RKO (cell line): ENCODE measurements around the gene PASD1.
"Not testable (repeated sequence)": the region's sequence is repeated elsewhere in the genome, so short reads cannot be mapped to it uniquely, and the experiment has no call there.

Experiments used
- DNase-seq: peaks from one replicate; pipeline ENCODE4 v3.0.0-alpha.2; 2016; ENCODE audit warnings: low spot score

PASD1 gene

DNA sequence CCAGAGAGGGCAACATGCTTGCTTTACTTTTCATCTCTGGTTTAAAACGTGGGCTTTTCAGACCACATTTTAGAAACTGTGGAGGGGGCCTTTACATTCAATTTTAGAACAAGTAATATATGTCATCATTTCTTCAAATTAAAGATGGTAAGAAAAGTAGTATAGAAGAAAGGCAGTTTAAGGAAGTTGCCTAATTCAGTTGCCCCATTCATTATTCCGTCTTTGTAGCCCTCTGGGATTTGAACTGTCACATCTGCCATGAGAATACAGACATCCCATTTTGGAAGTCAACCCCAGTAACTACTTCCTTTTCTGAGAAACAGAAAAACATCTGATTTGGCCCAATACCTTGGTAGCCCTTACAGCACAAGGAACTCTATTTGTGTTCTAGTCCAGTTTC, 61.2 kb downstream of the PASD1 start:
- DNase-seq: no peak

DNA sequence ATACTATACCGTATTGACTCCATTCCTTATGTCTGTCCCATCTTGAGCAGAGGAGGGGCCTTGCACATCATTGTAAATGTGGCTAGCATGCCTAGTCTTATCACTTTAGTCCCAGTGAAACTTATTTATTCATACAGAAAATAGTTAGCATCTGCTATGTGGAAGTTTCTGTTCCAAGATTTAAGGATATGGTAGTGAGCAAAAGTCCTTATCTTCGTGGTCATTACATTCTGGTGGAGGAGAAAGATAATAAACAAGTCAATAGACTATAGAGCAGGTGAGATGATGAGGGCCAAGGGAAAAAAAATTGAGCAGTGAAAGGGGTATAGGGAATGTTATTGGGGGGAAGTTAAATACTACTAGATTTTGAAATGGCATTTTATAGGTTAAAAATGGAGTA, 68.3 kb downstream of the PASD1 start:
- no peak for DNase-seq

DNA sequence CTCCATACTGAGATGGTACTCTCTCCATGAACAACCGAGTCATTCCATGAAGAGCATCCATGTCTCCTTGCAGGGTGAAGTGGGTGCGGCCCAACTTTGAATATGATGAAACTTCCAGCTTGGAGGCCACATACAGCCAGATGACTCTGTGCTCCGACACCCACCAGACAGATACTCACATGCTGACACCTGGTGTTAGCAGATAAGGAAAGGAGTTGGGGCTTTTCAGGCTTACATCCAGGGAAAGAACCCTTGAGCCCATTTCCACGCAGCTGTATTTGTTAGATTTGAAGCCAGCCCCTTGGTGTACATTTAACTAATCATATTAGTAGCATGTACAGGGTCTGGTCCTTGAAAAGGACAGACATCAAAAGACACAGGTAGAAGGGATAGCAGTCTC, 69.7 kb downstream of the PASD1 start:
- DNase-seq: no peak

DNA sequence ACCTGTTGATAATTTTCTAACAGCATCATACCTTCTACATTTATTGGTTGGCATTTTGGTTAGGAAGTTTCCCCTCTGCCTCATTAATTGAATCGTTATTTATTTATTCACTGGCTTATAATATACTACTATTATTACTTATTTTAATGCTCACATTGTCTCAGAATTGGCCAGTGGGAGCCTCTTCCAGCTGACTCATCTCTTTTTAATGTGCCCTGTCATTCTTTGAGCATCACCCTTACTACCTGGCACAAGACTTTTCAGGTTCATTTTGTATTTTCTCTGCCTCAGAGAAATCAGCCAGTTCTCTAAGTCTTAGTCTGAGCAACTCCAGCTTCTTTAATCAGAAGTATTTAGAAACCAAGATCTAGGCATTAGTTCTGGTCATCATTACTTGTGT, 71.5 kb downstream of the PASD1 start:
- no peak for DNase-seq

DNA sequence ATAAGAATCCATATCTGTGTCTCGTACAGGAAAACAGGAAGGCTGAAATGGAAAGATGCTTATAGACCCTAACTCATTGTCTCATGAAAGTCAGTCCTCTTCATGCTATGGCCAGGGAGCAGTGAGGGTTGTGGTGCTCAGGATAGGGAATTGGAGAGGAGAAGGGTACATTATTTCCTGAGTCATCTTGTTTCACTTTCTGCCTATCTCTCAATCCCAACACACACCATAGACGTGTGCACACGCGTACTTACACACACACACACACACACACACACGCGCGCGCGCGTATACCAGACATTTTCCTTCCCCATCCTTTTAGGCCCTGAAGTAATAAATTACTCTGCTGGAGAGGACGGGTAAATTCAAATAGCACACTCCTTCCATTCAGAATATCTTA, 78.1 kb downstream of the PASD1 start:
- DNase-seq: no peak

DNA sequence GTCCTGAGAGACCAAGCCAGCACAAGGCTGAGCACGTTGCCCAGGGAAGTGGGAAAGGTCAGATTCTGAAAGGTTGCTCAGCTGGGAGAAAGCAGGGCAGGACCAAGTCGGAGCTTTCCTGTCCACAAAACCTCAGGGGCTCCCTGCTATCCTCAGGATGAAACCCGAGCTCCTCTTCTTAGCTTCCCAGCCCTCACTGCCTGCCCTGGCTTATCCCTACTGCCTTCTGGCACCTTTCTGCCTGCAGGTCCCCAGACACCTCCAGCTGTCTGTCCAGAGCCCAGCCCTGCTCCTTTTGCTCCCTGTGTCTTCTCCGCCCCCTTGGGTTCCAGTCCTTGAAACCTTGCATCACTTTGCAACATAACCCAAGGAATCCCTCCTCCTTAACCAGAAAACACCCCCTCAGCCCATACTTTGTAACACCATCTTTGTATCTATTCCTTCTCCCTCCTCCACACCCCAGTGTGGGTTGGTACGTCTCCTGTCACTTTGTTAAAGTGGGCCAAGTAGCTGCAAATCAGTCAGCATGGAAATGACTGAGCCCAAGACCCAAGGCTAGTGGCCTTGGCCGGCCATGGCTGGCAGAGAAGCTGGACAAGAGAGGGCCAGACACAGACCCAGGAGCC, 111.8 kb downstream of the PASD1 start:
- no peak for DNase-seq

DNA sequence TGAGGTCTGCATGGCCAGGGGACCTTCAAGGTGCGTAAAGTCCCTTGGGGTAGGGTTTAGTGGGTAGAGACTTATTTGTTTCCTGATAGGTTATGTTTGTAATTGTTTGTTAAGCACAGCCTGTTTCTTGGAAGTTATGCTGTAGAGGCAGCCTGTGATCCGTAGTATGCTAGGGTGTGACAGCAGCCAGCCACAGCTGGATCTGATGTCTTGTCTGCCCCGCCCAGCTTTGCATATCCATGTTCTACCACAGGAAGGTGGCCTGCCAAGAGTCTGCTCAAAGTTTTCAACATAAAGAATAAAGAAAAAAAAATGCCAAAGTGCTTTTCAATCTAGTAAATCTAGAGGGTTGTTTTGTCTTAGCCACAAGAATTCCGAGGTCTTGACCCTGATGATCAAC, 112.7 kb downstream of the PASD1 start:
- no peak for DNase-seq

DNA sequence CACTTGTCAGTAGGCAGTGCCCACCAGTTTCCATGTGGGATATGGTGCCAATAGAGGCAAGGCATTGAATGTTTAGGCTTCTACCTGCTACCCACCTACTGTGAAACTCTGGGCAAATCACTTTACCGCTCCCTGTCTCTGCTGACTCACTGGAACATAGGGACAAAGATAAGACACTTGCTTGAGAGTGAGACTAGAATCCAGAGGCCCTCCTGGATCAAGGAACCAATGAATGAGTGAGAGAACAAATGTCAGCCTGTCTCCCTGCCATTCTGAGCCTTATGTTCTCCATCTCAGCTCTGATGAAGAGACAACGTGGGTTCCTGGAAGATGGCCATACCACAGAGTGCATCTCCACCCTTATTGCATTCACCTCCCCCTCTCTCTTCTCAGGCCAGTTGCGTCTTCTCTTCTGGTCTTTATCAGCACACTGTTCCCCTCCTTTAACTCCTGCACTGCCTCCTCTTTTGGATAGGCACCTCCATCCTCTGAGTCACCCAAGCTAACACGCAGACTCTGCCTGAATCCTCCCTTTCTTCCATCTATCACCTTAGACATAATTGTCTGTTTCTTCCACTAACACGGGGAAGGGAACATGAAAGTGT, 116.4 kb downstream of the PASD1 start:
- no peak for DNase-seq

DNA sequence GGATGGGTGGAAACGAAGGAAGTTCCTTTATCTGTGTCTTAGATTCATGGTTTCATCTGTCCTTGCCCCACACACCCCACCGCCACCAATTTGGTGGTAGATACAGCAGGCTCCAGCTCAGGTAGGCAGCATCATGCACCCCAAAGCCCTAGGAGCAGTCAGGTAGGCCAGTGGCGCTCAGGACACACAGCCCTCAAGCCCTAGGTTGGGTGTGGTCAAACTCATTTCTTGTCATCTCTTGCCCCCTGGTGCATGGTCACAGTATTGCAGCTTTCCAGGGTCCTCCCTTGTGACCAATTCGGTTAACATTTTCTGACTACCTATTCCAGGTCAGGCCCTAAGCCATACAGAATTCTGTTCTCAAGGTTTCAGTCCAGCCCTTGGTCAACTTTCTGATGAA, 117.3 kb downstream of the PASD1 start:
- peak; percentile 46 for DNase-seq

DNA sequence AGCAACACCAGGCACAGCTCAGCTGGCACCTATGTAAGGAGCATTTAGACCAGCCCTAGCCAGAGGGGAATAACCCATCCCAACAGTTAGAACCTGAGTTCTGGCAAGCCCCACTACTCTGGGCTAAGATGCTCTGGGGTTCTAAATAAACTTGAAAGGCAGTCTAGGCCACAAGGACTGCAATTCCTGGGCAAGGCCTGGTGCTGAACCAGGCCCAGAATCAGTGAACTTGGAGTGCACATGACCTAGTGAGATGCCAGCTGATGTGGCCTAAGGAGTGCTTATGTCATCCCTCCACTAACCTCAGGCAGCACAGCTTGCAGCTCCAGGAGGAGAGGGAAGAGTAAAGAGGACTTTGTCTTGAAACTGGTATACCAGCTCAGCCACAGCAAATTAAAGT, 124.2 kb downstream of the PASD1 start:
- no peak for DNase-seq

DNA sequence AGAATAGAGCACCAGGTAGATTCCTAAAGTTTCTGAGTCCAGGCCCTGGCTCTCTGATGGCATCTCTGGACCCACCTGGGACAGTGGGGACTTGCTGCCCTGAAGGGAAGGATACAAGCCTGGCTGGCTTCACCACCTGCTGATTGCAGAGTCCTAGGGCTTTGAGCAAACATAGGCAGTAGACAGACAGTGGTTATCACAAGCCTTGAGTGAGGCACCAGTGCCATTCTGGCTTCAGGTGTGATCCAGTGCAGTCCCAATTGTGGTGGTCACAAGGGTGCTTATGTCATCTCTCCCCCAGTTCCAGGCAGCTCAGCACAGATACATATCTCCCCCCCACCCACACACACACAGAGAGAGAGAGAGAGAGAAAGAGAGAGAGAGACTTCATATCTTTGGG, 125.2 kb downstream of the PASD1 start:
- DNase-seq: no peak

DNA sequence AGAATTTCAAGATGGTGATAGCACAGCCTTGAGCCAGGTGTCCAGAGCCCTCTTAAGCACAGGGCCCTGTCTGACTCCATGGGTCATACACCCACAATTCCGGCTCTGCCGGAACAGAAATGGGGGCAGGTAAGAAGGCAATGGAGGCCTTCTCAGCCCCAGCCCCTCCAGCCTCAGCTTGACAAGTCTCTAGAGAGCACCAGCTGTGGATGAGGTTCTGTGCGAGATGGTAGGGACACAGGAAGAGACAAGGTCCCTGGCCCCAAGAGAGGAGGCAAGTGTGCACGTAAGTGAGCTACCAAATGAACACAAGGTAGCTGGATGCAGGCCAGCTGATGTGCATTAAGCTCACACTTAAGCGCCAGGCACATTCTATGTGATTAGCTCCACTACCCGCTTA, 129.3 kb downstream of the PASD1 start:
- no peak for DNase-seq

DNA sequence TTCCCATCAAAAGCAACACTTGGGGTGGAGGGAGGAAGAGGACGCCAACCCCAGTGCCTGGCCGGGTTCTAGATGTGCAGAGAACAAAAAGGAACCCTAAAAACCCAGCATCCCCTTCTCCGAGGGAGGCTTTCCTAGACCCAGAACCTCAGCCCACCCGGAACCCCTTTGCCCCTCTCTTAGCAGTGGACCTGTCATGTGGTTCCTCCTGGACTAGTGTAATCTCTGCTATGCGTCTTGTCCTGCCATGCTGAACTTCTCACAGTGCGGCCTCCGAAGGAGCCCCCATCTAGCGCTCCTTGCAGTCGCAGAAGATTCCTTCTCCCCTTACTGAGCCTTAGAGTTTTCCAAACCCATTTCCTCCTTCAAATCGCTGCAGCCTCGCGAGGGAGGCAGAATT, 130.6 kb downstream of the PASD1 start:
- DNase-seq: no peak

DNA sequence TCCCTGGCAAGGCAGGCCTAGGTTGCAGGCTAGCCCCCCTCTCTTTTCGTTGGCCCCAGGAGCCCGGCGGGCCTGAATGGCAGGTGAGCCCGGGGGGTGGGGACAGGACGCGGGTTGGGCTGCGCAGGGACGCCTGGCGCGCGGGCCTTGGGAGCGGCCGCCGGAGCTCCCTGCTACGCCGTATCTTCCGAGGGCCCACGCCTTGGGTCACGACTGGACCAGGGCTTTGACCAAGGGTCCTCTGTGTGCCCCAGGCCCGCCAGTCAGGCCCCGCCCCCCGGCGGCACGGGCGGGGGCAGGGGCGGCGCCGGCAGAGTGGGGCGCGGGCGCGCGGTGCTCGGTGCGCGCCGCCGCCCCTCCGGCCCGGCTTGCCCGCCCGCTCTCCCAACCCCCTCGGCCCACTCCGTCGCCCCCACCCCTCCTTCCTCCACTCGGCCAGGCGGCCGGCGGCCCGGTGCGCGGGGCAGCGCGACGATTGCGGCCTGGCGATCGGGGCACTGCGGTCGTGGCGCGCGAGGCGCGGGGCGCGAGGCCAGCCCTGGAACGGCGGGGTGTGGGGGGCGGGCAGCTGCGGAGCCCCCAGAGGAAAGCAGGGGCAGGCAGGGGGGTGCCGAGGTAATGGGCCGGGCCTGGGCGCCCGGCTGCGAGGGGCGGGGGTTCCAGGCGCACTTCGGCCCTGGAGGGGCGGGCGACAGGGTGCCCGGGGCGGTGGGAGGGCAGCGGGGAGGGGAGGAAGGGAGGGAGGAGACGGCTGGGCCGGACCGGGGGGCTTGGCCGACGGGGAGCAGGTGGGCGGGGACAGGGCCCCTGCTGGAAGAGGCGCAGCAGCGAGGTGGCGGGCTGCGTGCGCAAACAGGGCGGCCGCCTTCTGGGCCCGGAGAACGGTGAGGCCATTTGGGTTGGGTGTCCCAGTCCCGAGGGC, 131.4 kb downstream of the PASD1 start, which contains the start of gene PRRG3:
TSS of gene PRRG3 (plus strand) at position 798 of the 922 bp plus-strand sequence. CDS start 3,357 bp downstream, outside the sequence.
- no peak for DNase-seq

DNA sequence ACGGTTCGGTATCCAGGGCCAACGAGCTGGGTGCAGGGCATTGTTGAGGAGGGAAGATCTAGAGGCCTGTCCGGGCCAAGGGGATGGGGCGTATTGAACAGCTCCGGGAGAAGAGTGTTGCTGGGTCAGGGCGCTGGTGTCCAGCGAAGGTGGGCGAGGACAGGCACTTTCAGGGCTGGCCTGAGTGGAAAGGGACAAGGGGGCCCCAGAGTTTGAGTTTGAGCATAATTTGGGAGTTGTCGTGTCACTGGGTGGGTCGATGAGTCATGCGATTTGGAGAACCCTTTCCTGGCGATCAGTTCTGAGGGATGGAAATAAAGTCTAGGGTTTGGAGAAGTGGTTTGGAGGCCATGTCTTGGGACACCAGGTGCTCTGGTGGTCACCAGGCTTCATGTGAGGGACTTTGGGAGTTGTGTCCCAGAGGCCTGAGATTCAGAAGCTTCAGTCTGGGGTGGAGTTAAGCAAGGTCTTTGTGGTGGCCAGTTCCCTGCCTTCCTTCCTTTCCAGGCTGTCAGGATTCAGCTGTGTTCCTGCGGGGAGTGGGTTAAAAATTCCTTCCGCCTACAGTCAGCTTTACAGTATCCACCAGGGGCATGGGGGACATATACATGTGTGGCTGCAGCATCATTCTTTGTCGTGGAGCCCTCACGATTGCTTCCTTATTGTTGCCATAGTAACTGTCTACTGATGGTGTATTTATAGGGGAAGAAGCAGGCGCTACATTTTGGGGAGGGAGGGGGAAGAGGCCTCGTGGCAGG, 132.3 kb downstream of the PASD1 start:
- no peak for DNase-seq

DNA sequence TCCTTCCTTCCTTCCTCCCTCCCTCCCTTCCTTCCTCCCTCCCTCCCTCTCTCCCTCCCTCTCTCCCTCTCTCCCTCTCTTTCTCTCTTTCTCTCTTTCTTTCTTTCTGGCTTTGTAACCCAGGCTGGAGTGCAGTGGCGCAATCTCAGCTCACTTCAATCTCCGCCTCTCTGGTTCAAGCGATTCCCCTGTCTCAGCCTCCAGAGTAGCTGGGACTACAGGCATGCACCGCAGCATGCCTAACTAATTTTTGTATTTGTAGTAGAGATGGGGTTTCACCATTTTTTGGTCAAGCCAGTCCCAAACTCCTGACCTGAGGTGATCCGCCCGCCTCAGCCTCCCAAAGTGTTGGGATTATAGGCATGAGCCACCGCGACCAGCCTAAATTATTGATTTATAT, 133.6 kb downstream of the PASD1 start:
- not testable (repeated sequence) for DNase-seq

DNA sequence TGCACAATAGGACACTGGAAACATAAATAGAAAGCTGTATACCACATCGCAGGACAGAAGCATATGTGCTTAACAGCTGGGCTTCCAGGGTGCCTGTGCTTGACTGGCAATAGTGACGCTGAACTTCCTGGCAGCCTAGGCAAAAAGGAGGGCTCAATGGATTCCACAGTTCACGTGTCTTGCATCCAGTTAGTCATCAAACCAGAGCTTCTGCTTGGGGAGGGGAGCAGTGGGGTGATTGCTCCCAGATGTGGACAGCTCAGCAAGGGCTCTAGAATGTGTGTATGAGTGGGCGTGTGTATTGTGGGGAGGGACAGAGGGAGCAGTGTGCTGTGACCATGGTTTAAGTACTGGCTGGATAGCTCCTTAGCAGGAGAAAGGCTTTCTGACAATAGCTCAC, 134.0 kb downstream of the PASD1 start:
- DNase-seq: no peak

DNA sequence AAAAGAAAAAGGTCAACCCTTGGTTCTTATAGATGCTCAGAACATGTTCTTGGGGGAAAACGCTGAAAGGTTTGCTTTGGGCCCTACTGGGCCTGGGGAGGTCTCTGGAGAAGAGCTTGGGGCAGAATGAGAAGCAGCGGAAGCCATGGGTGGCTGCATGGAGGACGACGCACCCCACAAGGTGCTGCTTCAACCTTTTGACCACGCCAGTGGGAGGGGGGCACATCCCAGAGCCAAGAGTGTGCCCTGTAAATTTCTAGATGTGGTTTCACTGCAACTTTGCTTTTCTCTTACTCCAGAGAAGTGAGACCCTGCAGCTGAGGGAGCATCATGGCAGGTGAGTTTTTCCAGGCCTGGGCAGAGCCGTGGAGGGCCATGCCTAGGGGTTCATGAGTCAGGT, 135.0 kb downstream of the PASD1 start:
- DNase-seq: no peak

DNA sequence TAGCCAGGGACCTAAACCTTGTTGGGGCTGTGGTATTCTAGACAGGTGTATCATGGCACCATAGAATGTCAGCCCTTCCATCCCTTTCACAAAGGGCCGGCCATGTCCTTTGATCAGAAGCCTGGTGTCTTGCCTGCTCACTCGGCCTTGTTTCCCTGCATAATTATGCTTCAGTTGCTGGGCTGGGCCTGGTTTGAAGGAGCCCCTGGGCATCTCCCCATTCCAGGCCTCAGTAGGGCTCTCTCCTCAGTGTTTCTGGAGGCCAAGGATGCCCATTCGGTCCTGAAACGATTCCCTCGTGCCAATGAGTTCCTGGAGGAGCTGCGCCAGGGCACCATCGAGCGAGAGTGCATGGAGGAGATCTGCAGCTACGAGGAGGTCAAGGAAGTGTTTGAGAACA, 136.3 kb downstream of the PASD1 start:
- no peak for DNase-seq

DNA sequence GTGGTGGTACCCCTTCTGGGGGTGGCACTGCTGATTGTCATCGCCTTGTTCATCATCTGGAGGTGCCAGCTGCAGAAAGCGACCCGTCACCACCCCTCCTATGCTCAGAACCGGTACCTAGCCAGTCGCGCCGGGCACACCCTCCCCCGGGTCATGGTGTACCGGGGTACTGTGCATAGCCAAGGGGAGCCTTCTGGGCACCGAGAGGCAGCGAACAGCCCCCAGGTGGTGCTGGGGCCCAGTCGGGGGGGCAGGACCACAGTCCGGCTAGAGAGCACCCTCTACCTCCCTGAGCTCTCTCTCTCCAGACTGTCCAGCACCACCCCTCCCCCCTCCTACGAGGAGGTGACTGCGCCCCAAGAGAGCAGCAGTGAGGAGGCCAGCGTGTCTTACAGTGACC, 137.1 kb downstream of the PASD1 start:
- no peak for DNase-seq

DNA sequence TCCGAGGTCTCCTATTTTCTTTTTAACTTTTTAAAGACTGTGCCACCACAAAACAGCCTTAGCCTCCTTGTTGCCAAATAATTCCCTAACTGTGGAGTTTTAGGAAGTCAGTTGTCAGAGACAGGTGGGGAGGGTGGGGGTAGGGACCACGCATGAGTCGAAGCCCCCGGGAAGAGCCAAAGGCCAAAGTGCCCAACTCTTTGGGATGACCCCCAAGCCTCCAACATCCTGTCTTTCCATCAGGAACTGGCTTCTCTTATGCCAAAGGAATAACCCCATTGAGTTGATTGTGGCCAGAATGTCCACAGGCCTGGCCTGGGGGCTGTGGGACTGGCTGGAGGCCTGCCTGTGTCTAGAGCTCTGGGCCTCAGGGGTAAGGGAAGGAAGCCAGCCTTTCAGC, 137.6 kb downstream of the PASD1 start:
- DNase-seq: no peak

DNA sequence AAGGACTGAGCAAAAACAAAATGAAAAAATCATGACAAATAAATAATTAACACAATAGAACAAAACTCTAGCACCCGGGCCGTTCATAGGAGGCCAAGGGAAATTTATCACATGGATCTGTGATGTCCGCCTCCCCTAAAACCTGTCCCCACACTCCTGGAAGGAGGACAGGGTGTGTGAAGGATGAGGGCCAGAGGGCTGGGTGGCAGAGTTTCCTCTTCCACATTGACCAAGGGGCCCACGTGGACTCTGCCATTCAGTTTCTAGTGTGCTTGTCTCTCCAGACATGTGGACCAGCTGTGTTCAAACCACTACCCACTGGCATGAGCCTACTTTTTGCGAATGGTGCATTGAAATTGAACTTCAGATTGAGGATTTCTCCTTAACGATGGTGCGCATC, 138.1 kb downstream of the PASD1 start:
- no peak for DNase-seq
